Endodermal cell (in vitro differentiated cells): ENCODE measurements around the gene CACNA1E. TPM values are rescaled to one million over a fixed set of nuclear protein-coding genes. Genes with fewer than 3 reads are reported as not detected.

ENCODE experiments used
- DNase-seq: peaks from one replicate; pipeline ENCODE4 v3.0.0-alpha.2; 2017
- H3K27ac ChIP-seq: 2 replicates; pipeline ENCODE4 v1.5.1; 2013; ENCODE audit warnings: mild to moderate bottlenecking, low read depth, low read length, moderate library complexity
- H3K27me3 ChIP-seq: 2 replicates; pipeline ENCODE4 v1.6.1; 2013; ENCODE audit warnings: mild to moderate bottlenecking, low read length, moderate library complexity; ENCODE audit not compliant: insufficient read depth, control insufficient read depth, poor library complexity, severe bottlenecking
- H3K36me3 ChIP-seq: 2 replicates; pipeline ENCODE4 v1.7.0; 2013; ENCODE audit warnings: mild to moderate bottlenecking, low read length, moderate library complexity; ENCODE audit not compliant: control insufficient read depth, insufficient read depth
- H3K4me1 ChIP-seq: one replicate; pipeline ENCODE4 v1.7.0; 2013; ENCODE audit warnings: low read length; ENCODE audit not compliant: control insufficient read depth, insufficient read depth
- H3K4me3 ChIP-seq: 2 replicates; pipeline ENCODE4 v1.5.1; 2013; ENCODE audit warnings: mild to moderate bottlenecking, low read length, moderate library complexity
- H3K9ac ChIP-seq: 2 replicates; pipeline ENCODE4 v1.6.1; 2013; ENCODE audit warnings: mild to moderate bottlenecking, low read length, moderate library complexity; ENCODE audit not compliant: poor library complexity, severe bottlenecking; ENCODE audit errors: extremely low read depth
- H3K9me3 ChIP-seq: 2 replicates; pipeline ENCODE4 v1.6.1; 2013; ENCODE audit warnings: mild to moderate bottlenecking, low read length, moderate library complexity; ENCODE audit not compliant: control insufficient read depth
- H3K27ac Mint-ChIP-seq: 2 replicates; pipeline ENCODE4 v1.8.0; 2020; ENCODE audit warnings: mixed read lengths
- H3K27me3 Mint-ChIP-seq: 2 replicates; pipeline ENCODE4 v1.8.0; 2021; ENCODE audit warnings: mild to moderate bottlenecking, mixed read lengths; ENCODE audit not compliant: insufficient read depth
- H3K36me3 Mint-ChIP-seq: 2 replicates; pipeline ENCODE4 v1.8.0; 2020; ENCODE audit warnings: low read depth, mixed read lengths
- H3K4me1 Mint-ChIP-seq: 2 replicates; pipeline ENCODE4 v1.8.0; 2020; ENCODE audit warnings: mixed read lengths
- H3K4me3 Mint-ChIP-seq: 2 replicates; pipeline ENCODE4 v1.8.0; 2020; ENCODE audit warnings: mild to moderate bottlenecking, moderate library complexity, mixed read lengths
- H3K9me3 Mint-ChIP-seq: 2 replicates; pipeline ENCODE4 v1.8.0; 2020; ENCODE audit warnings: mild to moderate bottlenecking, mixed read lengths
- CTCF ChIP-seq: fragments of 200-600 bp; sonication (generic); conservative IDR thresholded peaks from 2 replicates; pipeline ENCODE4 v1.5.0; 2021; ENCODE audit warnings: antibody characterized with exemption, mild to moderate bottlenecking
- WGBS, 2 experiments: methylation state at CpG; one replicate each; pipeline versions ENCODE4 v1.1.5 to v1.1.7; 2013; ENCODE audit warnings: missing lambda C conversion rate in 2 of 2, mixed read lengths in 1 of 2; ENCODE audit not compliant: insufficient coverage in 1 of 2, insufficient read length in 1 of 2; 5-methylcytosine and 5-hydroxymethylcytosine counted together
- total RNA-seq, 2 donors: library from RNA; stranded (reverse); fragmentation: NEBNext Ultra II Directional in 1 of 2; extraction: Animal tissue kit (Norgen Biotek cat#: 25700) in 1 of 2; gene quantifications; 2 replicates in 1 of 2; 3 replicates in 1 of 2; pipeline ENCODE4 v1.2.1, GENCODE V29; 2021

Gene CACNA1E
- total RNA-seq, 2 donors from 2014 or later, result 4.7 to 5.8 TPM

GRCh38 chr1:181514298-181515290 is 31.3 kb downstream of the CACNA1E start:
- Histone ChIP-seq H3K36me3 (no peaks in the 10 kb centered on the region), H3K27me3 (peaks cover 71% of the 10 kb centered on the region), H3K9me3 (no peaks in the 10 kb centered on the region), H3K4me1 (peaks cover 4% of the 10 kb centered on the region), H3K4me3 (no peak overlapping the region), H3K27ac (no peak overlapping the region), H3K9ac (no peak overlapping the region)
- Mint-ChIP-seq H3K9me3 (no peaks in the 10 kb centered on the region), H3K36me3 (no peaks in the 10 kb centered on the region), H3K27ac (no peak overlapping the region), H3K4me3 (no peak overlapping the region), H3K27me3 (peaks cover 72% of the 10 kb centered on the region), H3K4me1 (peaks cover 10% of the 10 kb centered on the region)
- 91 to 92% methylated on average over 2 to 4 of the region's 4 CpGs for WGBS, 2 experiments
- TF ChIP-seq CTCF, result peak; percentile 46
- DNase-seq, result no peak

- Mint-ChIP-seq H3K27me3 (peaks cover 58% of the 10 kb centered on the region), H3K9me3 (no peaks in the 10 kb centered on the region), H3K36me3 (no peaks in the 10 kb centered on the region), H3K4me3 (no peak overlapping the region), H3K4me1 (peaks cover 6% of the 10 kb centered on the region), H3K27ac (no peak overlapping the region)
- H3K36me3 ChIP-seq, result no peaks in the 10 kb centered on the region
- H3K27ac ChIP-seq, result no peak overlapping the region
- peaks cover 4% of the 10 kb centered on the region for H3K4me1 ChIP-seq
- no peak for DNase-seq
- no peak overlapping the region for H3K4me3 ChIP-seq
- peaks cover 59% of the 10 kb centered on the region for H3K27me3 ChIP-seq
- WGBS, 2 experiments, result 75 to 92% methylated on average over 2 to 4 of the region's 4 CpGs
- no peaks in the 10 kb centered on the region for H3K9me3 ChIP-seq
- no peak overlapping the region for H3K9ac ChIP-seq
- no peak for TF ChIP-seq CTCF
Observed at GRCh38 chr1:181516706-181517105, 33.4 kb downstream of the CACNA1E start.

- Mint-ChIP-seq H3K27ac (no peak overlapping the region), H3K9me3 (no peaks in the 10 kb centered on the region), H3K36me3 (no peaks in the 10 kb centered on the region), H3K4me3 (no peak overlapping the region), H3K27me3 (peaks cover 62% of the 10 kb centered on the region), H3K4me1 (peaks cover 6% of the 10 kb centered on the region)
- no peak for DNase-seq
- no peaks in the 10 kb centered on the region for H3K9me3 ChIP-seq
- H3K9ac ChIP-seq, result no peak overlapping the region
- peaks cover 59% of the 10 kb centered on the region for H3K27me3 ChIP-seq
- no peak for TF ChIP-seq CTCF
- peaks cover 4% of the 10 kb centered on the region for H3K4me1 ChIP-seq
- WGBS, 2 experiments, result 70 to 75% methylated on average over 4 to 5 of the region's 5 CpGs
- no peaks in the 10 kb centered on the region for H3K36me3 ChIP-seq
- H3K27ac ChIP-seq, result no peak overlapping the region
- no peak overlapping the region for H3K4me3 ChIP-seq
Observed at GRCh38 chr1:181517181-181517875, 34.0 kb downstream of the CACNA1E start.
